HCT116 (cell line): ENCODE results near the gene CNFN.

Experiments
- CTCF ChIP-seq, 3 experiments: fragments of 200-600 bp in 1 of 3; sonication (generic) in 1 of 3; IDR thresholded peaks in 2 of 3; conservative IDR thresholded peaks in 1 of 3; 2 replicates each; pipeline ENCODE4 v1.5.1; 2012 to 2017; ENCODE audit warnings: low read depth in 2 of 3, low read length in 2 of 3, antibody characterized with exemption in 1 of 3, borderline replicate concordance in 1 of 3, control low read depth in 1 of 3, mild to moderate bottlenecking in 1 of 3, mixed read lengths in 1 of 3, mixed run types in 1 of 3, moderate library complexity in 1 of 3; ENCODE audit not compliant: insufficient read depth in 1 of 3
- EGR1 ChIP-seq: IDR thresholded peaks from 2 replicates; pipeline ENCODE4 v1.6.1; 2012; ENCODE audit warnings: low read depth
- POLR2A ChIP-seq: IDR thresholded peaks from 2 replicates; pipeline ENCODE4 v1.7.0; 2011; ENCODE audit warnings: borderline replicate concordance; ENCODE audit not compliant: insufficient read depth, insufficient read length; ENCODE audit errors: extremely low read depth
- RAD21 ChIP-seq: IDR thresholded peaks from 2 replicates; pipeline ENCODE4 v1.6.1; 2012; ENCODE audit warnings: low read depth, mild to moderate bottlenecking
- ZNF274 ChIP-seq: fragments of 200-500 bp; sonication (Bioruptor generic); IDR thresholded peaks from 2 replicates; pipeline ENCODE4 v1.6.1; 2014; ENCODE audit warnings: mild to moderate bottlenecking, low read depth, low read length, inconsistent platforms
- TF ChIP-seq, protein P1 (sequence below): IDR thresholded peaks from 2 replicates; pipeline ENCODE4 v1.6.1; 2012; ENCODE audit warnings: low read depth

DNA sequence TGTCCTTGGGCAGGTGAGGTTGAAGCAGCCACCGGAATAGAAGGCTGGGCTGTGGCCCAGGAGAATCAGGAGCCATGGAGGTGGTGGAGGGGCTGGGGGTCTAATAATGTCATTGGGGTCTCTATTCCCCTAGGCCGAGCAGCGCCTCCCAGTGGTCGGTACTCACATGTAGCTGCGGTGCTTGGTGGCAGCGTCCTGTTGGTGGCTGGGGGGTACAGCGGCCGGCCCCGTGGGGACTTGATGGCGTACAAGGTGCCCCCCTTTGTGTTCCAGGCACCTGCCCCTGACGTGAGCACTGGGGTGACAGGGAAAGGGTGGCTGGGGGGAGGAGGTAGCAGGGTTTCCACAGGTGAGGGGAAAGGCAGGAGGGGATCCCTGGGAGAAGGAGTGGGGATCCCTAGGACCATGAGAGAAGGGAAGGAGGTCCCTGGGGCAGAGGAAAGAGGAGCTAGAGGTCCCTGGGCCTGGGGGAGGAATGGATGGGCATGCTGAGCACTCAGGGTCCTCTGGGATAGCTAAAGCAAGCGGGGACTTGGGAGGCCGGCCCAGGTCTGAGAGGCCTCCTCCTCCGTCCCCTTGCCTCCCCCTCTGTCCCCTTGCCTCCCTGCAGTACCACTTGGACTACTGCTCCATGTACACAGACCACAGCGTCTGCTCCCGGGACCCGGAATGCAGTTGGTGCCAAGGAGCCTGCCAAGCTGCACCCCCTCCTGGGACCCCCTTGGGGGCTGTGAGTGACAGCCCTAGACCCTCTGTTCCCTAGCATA lies 46.6 kb downstream of the CNFN start:
- no peak for TF ChIP-seq POLR2A
- no peak for TF ChIP-seq RAD21
- peak in 2 of 3 experiments; percentile 56 to 69; a peak in 4 of 6 replicates for TF ChIP-seq CTCF (IDR thresholded peaks at IDR 0.05 in 2 of 3, conservative IDR thresholded peaks at IDR 0.05 in 1 of 3; ENCODE audit: borderline replicate concordance in 1 of 3, insufficient read depth in 1 of 3, low read depth in 2 of 3, low read length in 2 of 3)
- no peak for TF ChIP-seq EGR1
- no peak for TF ChIP-seq ZNF274
- TF ChIP-seq, protein P1, sequence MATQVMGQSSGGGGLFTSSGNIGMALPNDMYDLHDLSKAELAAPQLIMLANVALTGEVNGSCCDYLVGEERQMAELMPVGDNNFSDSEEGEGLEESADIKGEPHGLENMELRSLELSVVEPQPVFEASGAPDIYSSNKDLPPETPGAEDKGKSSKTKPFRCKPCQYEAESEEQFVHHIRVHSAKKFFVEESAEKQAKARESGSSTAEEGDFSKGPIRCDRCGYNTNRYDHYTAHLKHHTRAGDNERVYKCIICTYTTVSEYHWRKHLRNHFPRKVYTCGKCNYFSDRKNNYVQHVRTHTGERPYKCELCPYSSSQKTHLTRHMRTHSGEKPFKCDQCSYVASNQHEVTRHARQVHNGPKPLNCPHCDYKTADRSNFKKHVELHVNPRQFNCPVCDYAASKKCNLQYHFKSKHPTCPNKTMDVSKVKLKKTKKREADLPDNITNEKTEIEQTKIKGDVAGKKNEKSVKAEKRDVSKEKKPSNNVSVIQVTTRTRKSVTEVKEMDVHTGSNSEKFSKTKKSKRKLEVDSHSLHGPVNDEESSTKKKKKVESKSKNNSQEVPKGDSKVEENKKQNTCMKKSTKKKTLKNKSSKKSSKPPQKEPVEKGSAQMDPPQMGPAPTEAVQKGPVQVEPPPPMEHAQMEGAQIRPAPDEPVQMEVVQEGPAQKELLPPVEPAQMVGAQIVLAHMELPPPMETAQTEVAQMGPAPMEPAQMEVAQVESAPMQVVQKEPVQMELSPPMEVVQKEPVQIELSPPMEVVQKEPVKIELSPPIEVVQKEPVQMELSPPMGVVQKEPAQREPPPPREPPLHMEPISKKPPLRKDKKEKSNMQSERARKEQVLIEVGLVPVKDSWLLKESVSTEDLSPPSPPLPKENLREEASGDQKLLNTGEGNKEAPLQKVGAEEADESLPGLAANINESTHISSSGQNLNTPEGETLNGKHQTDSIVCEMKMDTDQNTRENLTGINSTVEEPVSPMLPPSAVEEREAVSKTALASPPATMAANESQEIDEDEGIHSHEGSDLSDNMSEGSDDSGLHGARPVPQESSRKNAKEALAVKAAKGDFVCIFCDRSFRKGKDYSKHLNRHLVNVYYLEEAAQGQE, result no peak
